IMR-90 (cell line): ENCODE results near the gene RAB26. TPM values are rescaled to one million over a fixed set of nuclear protein-coding genes. Genes with fewer than 3 reads are reported as not detected.
A peak's percentile ranks its signal among the peaks of the same experiment; 100 is the strongest.

Source experiments
- ATAC-seq: fragments of 200-7000 bp; cut with Tn5 transposase; 2 replicates; pipeline ENCODE4 v1.9.1; 2020; ENCODE audit warnings: low read depth, mild to moderate bottlenecking, moderate library complexity
- BruUV-seq: library from RNA; stranded (reverse); fragments of 400-500 nt; replicated peaks from 2 replicates; lab custom pipeline; 2021; lab: Mats Ljungman, UMichigan
- CTCF ChIA-PET: fragments of 300-600 bp; formaldehyde crosslinking; extraction: SDS; loops from one replicate; lab custom pipeline; 2021; ENCODE audit warnings: antibody characterized with exemption; lab: Yijun Ruan, JAX
- POLR2A ChIA-PET: fragments of 300-600 bp; sonication (Branson Sonifier 250); formaldehyde crosslinking; loops from one replicate; lab custom pipeline; 2022; ENCODE audit warnings: antibody characterized with exemption; ENCODE audit not compliant: unreplicated experiment; lab: Charles Lee
- DNase-seq: peaks from one replicate; pipeline ENCODE4 v3.0.0; 2013
- H2AFZ ChIP-seq: replicated peaks from 2 replicates; pipeline ENCODE3; 2013; ENCODE audit warnings: low read length, mild to moderate bottlenecking; ENCODE audit not compliant: poor library complexity
- H2AK5ac ChIP-seq: 2 replicates; pipeline ENCODE4 v1.6.1; 2013; ENCODE audit warnings: low read depth, low read length, inconsistent platforms
- H2AK9ac ChIP-seq: replicated peaks from 2 replicates; pipeline ENCODE3; 2013; ENCODE audit warnings: mild to moderate bottlenecking, low read depth, low read length, moderate library complexity; ENCODE audit not compliant: poor library complexity
- H2BK120ac ChIP-seq: 2 replicates; pipeline ENCODE4 v1.6.1; 2013; ENCODE audit warnings: low read depth, low read length, inconsistent platforms
- H2BK15ac ChIP-seq: 3 replicates; pipeline ENCODE4 v1.6.1; 2013; ENCODE audit warnings: low read depth, low read length, inconsistent platforms
- H2BK20ac ChIP-seq: 2 replicates; pipeline ENCODE4 v1.6.1; 2013; ENCODE audit warnings: low read depth, mild to moderate bottlenecking, inconsistent platforms, low read length, moderate library complexity
- H2BK5ac ChIP-seq: 2 replicates; pipeline ENCODE4 v1.6.1; 2013; ENCODE audit warnings: mild to moderate bottlenecking, low read depth, low read length, inconsistent platforms; ENCODE audit not compliant: poor library complexity, severe bottlenecking
- H3K14ac ChIP-seq: replicated peaks from 2 replicates; pipeline ENCODE4 v1.6.1; 2013; ENCODE audit warnings: low read depth, low read length, inconsistent platforms
- H3K18ac ChIP-seq: 2 replicates; pipeline ENCODE4 v1.6.1; 2013; ENCODE audit warnings: low read depth, low read length, control low read depth
- H3K23ac ChIP-seq: 2 replicates; pipeline ENCODE4 v1.6.1; 2013; ENCODE audit warnings: low read depth, low read length, inconsistent platforms
- H3K27ac ChIP-seq: 2 replicates; pipeline ENCODE4 v1.5.1; 2013; ENCODE audit warnings: mild to moderate bottlenecking, control low read depth, low read length; ENCODE audit not compliant: insufficient read depth
- H3K27me3 ChIP-seq: 2 replicates; pipeline ENCODE4 v1.6.1; 2013; ENCODE audit warnings: low read length; ENCODE audit not compliant: control insufficient read depth, insufficient read depth
- H3K36me3 ChIP-seq: 2 replicates; pipeline ENCODE4 v1.6.1; 2013; ENCODE audit warnings: low read length, mixed read lengths; ENCODE audit not compliant: control insufficient read depth, insufficient read depth
- H3K4ac ChIP-seq: 2 replicates; pipeline ENCODE4 v1.6.1; 2013; ENCODE audit warnings: low read depth, low read length, inconsistent platforms
- H3K4me1 ChIP-seq: 2 replicates; pipeline ENCODE4 v1.6.1; 2013; ENCODE audit warnings: low read length, mixed read lengths; ENCODE audit not compliant: control insufficient read depth, insufficient read depth
- H3K4me2 ChIP-seq: 2 replicates; pipeline ENCODE4 v1.6.1; 2013; ENCODE audit warnings: low read depth, mild to moderate bottlenecking, control low read depth, low read length, moderate library complexity
- H3K4me3 ChIP-seq: 2 replicates; pipeline ENCODE4 v1.5.1; 2013; ENCODE audit warnings: low read depth, mild to moderate bottlenecking, control low read depth, low read length, moderate library complexity; ENCODE audit not compliant: insufficient read depth
- H3K56ac ChIP-seq: 2 replicates; pipeline ENCODE4 v1.6.1; 2013; ENCODE audit warnings: low read length, inconsistent platforms; ENCODE audit not compliant: insufficient read depth; ENCODE audit errors: extremely low read depth
- H3K79me1 ChIP-seq, 2 experiments: 2 replicates each; pipeline ENCODE4 v1.6.1; 2013; ENCODE audit warnings: low read length in 2 of 2, inconsistent platforms in 1 of 2, low read depth in 1 of 2
- H3K9ac ChIP-seq: 2 replicates; pipeline ENCODE4 v1.6.1; 2013; ENCODE audit warnings: low read depth, low read length, control low read depth
- H3K9me1 ChIP-seq: 2 replicates; pipeline ENCODE4 v1.6.1; 2013; ENCODE audit warnings: low read length, inconsistent platforms; ENCODE audit not compliant: insufficient read depth
- H3K9me3 ChIP-seq: 2 replicates; pipeline ENCODE4 v1.6.1; 2013; ENCODE audit warnings: low read length; ENCODE audit not compliant: control insufficient read depth, insufficient read depth
- H4K20me1 ChIP-seq: 2 replicates; pipeline ENCODE4 v1.6.1; 2013; ENCODE audit warnings: low read length, inconsistent platforms; ENCODE audit not compliant: insufficient read depth
- H4K5ac ChIP-seq: 2 replicates; pipeline ENCODE4 v1.6.1; 2013; ENCODE audit warnings: mild to moderate bottlenecking, low read depth, low read length, control low read depth
- H4K8ac ChIP-seq, 2 experiments: 2 replicates each; pipeline ENCODE4 v1.6.1; 2013; ENCODE audit warnings: low read depth in 2 of 2, low read length in 2 of 2, control low read depth in 1 of 2, inconsistent platforms in 1 of 2
- H4K91ac ChIP-seq: 2 replicates; pipeline ENCODE4 v1.6.1; 2013; ENCODE audit warnings: low read depth, low read length, inconsistent platforms; ENCODE audit not compliant: insufficient read depth
- CHD1 ChIP-seq: IDR thresholded peaks from 2 replicates; pipeline ENCODE4 v1.6.1; 2012; ENCODE audit warnings: low read depth, low read length, improper control_type of control experiment
- ELK1 ChIP-seq: fragments of 150-350 bp; IDR thresholded peaks from 2 replicates; pipeline ENCODE4 v1.6.1; 2016; ENCODE audit warnings: low read depth, mild to moderate bottlenecking, low read length, moderate library complexity, borderline replicate concordance
- MAFK ChIP-seq: IDR thresholded peaks from 2 replicates; pipeline ENCODE4 v1.6.1; 2012; ENCODE audit warnings: low read depth, low read length, improper control_type of control experiment
- MXI1 ChIP-seq: IDR thresholded peaks from 2 replicates; pipeline ENCODE4 v1.6.1; 2012; ENCODE audit warnings: low read depth, mild to moderate bottlenecking, low read length, moderate library complexity, borderline replicate concordance
- RAD21 ChIP-seq: IDR thresholded peaks from 2 replicates; pipeline ENCODE4 v1.6.1; 2012; ENCODE audit warnings: low read length, improper control_type of control experiment
- RCOR1 ChIP-seq: IDR thresholded peaks from 2 replicates; pipeline ENCODE4 v1.6.1; 2012; ENCODE audit warnings: mild to moderate bottlenecking, low read length, improper control_type of control experiment; ENCODE audit not compliant: insufficient replicate concordance
- RFX5 ChIP-seq: IDR thresholded peaks from 2 replicates; pipeline ENCODE4 v1.8.0; 2012; ENCODE audit warnings: low read depth, mild to moderate bottlenecking, low read length, moderate library complexity
- WGBS, 2 experiments: methylation state at CpG; one replicate each; pipeline versions ENCODE4 v1.1.5 to v1.1.7; 2013; ENCODE audit warnings: missing lambda C conversion rate in 2 of 2; ENCODE audit not compliant: insufficient read length in 1 of 2; ENCODE audit errors: extremely low coverage in 2 of 2; 5-methylcytosine and 5-hydroxymethylcytosine counted together
- dilution Hi-C: fragments of 300-500 bp; cut with HindIII; formaldehyde crosslinking; loops from one replicate; pipeline ENCODE4 v1.14.3; 2018; ENCODE audit warnings: low sequenced_read_pairs; ENCODE audit not compliant: unreplicated experiment
- in situ Hi-C: fragments of 300-500 bp; cut with MboI; formaldehyde crosslinking; loops from 3 replicates; pipeline ENCODE4 v1.14.3; 2019; ENCODE audit warnings: low sequenced_read_pairs, inconsistent platforms, mixed read lengths
- intact Hi-C: fragments of 100-400 bp; cut with micrococcal nuclease; formaldehyde crosslinking; loops from 2 replicates; pipeline ENCODE4 v1.10.0; 2022
- polyA plus RNA-seq, 3 experiments: library from polyadenylated mRNA; depleted of rRNA; stranded (reverse); fragments of >200 nt; gene quantifications; 2 replicates each; pipeline ENCODE4 v1.2.3, GENCODE V29; 2012; ENCODE audit warnings: low replicate concordance in 1 of 3
- total RNA-seq: library from RNA; depleted of rRNA; stranded (reverse); fragments of >200 nt; gene quantifications from 2 replicates; pipeline ENCODE4 v1.2.3, GENCODE V29; 2012

Gene RAB26
- total and polyA plus RNA-seq, 2 of the 4 experiments (the other 2 are of a cell fraction), result 1.1 to 4.5 TPM

DNA sequence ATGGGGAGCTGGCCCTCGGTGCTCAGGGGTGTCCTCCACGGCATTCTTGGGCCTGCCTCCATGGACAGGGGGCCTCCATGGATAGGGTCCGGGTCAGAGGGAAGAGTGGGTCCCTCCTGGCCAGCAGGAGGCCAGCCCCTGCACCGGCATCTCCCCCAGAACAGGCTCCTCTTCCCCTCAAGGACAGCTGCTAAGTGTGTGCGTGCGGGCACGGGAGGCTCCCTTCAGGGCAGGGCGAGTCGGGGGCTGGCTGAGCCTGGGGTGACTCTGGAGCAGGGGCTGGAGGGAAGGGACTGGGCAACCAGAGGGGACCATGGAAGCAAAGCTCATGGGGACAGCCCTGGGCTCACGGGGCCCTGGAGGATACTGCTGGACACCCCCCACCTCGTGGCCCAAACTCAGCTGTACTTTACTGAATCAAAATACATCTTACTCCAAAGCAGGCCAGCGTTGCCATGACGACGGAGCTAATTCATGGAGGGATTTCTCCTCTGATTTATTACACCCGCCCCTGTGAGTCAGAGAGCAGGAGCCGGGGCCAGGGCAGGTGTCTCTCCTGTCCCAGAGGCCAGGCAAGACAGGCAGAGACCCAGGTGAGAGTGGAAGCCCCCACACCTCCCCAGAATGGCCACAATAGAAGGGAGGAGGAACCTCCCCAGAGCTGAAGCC, 45.9 kb downstream of the RAB26 start:
- POLR2A ChIA-PET, result no interaction called here
- BruUV-seq, result no TSS peak

More for the DNA sequence above, 45.9 kb downstream of the RAB26 start:
- in situ Hi-C loops, result no loop called here
- no peak overlapping the region for H4K5ac ChIP-seq
- no peak overlapping the region for H4K91ac ChIP-seq
- dilution Hi-C loops, result no loop called here
- no peak overlapping the region for H3K27ac ChIP-seq
- no peaks in the 10 kb centered on the region for H3K9me1 ChIP-seq
- H2BK15ac ChIP-seq, result no peak overlapping the region
- H3K14ac ChIP-seq, result no peak overlapping the region
- no peaks in the 10 kb centered on the region; the same call in 1 of the 2 replicates for H4K20me1 ChIP-seq
- peak overlapping the region; percentile 56 for H2AFZ ChIP-seq
- H2BK5ac ChIP-seq, result no peak overlapping the region
- CTCF ChIA-PET, result interaction anchor here (0.6 kb wide), 1 partner anchor 238 kb away, joined by 3 read pairs; no protein-coding TSS in a partner anchor
- H3K23ac ChIP-seq, result no peak overlapping the region
- WGBS, 2 experiments, result 50% methylated on average over 2 of the region's 16 CpGs; no CpG with 5 or more reads in 1 of the 2 experiments
- DNase-seq (peak; percentile 27), ATAC-seq (no peak)
- no peak overlapping the region for H2AK9ac ChIP-seq
- H3K27me3 ChIP-seq, result peaks cover 53% of the 10 kb centered on the region
- H3K36me3 ChIP-seq, result no peaks in the 10 kb centered on the region
- no peak overlapping the region for H3K18ac ChIP-seq
- H2BK120ac ChIP-seq, result no peak overlapping the region
- no peak overlapping the region for H2AK5ac ChIP-seq
- no peaks in the 10 kb centered on the region for H3K4me1 ChIP-seq
- intact Hi-C loops, result no loop called here
- no peak overlapping the region for H3K9ac ChIP-seq
- H3K4me3 ChIP-seq, result no peak overlapping the region
- no peak overlapping the region for H3K4ac ChIP-seq
- H3K56ac ChIP-seq, result no peak overlapping the region
- H3K9me3 ChIP-seq, result no peaks in the 10 kb centered on the region
- no peak overlapping the region for H2BK20ac ChIP-seq
- no peak overlapping the region for H3K4me2 ChIP-seq
- TF ChIP-seq RAD21, result no peak
- TF ChIP-seq MXI1, result no peak
- no peak for TF ChIP-seq RCOR1
- no peak for TF ChIP-seq MAFK
- TF ChIP-seq CHD1, result no peak
- TF ChIP-seq ELK1, result no peak
- no peak for TF ChIP-seq RFX5
- H3K79me1 ChIP-seq, result no peaks in the 10 kb centered on the region
- no peak overlapping the region for H4K8ac ChIP-seq
